Globus pallidus (tissue), 1 donor: ENCODE results near the gene PKD1L1.

Experiments used
- DNase-seq: peaks from one replicate; pipeline ENCODE4 v3.0.0-alpha.2; 2015; ENCODE audit warnings: low spot score

The PKD1L1 gene

GRCh38 chr7:47905076-47905920 is 43.0 kb downstream of the PKD1L1 start:
- DNase-seq: no peak

GRCh38 chr7:47902013-47902412 is 46.3 kb downstream of the PKD1L1 start:
- no peak for DNase-seq

GRCh38 chr7:47901542-47901941 is 46.7 kb downstream of the PKD1L1 start:
- DNase-seq: no peak

GRCh38 chr7:47897831-47898230 is 50.4 kb downstream of the PKD1L1 start:
- DNase-seq: no peak

- no peak for DNase-seq
Measured at GRCh38 chr7:47896809-47897423, 51.4 kb downstream of the PKD1L1 start.

GRCh38 chr7:47895026-47895425 is 53.2 kb downstream of the PKD1L1 start:
- DNase-seq: no peak

- DNase-seq: no peak
Measured at GRCh38 chr7:47893721-47894365, 54.4 kb downstream of the PKD1L1 start.

- DNase-seq: no peak
Measured at GRCh38 chr7:47893238-47893637, 55.0 kb downstream of the PKD1L1 start.

GRCh38 chr7:47890606-47891005 is 57.7 kb downstream of the PKD1L1 start:
- DNase-seq: no peak

- DNase-seq: no peak
Measured at GRCh38 chr7:47890125-47890524, 58.1 kb downstream of the PKD1L1 start.

GRCh38 chr7:47889723-47890122 is 58.5 kb downstream of the PKD1L1 start:
- no peak for DNase-seq

- DNase-seq: no peak
Measured at GRCh38 chr7:47888371-47889265, 59.6 kb downstream of the PKD1L1 start.

- DNase-seq: peak; percentile 24
Measured at GRCh38 chr7:47887016-47887640, 61.1 kb downstream of the PKD1L1 start.

- no peak for DNase-seq
Measured at GRCh38 chr7:47885987-47886811, 62.1 kb downstream of the PKD1L1 start.

GRCh38 chr7:47885309-47885986 is 62.8 kb downstream of the PKD1L1 start:
- no peak for DNase-seq

GRCh38 chr7:47884675-47885074 is 63.6 kb downstream of the PKD1L1 start:
- no peak for DNase-seq

- no peak for DNase-seq
Measured at GRCh38 chr7:47882635-47883034, 65.6 kb downstream of the PKD1L1 start.

GRCh38 chr7:47881256-47881655 is 67.0 kb downstream of the PKD1L1 start:
- DNase-seq: no peak

GRCh38 chr7:47878662-47879061 is 69.6 kb downstream of the PKD1L1 start:
- DNase-seq: no peak

- DNase-seq: no peak
Measured at GRCh38 chr7:47877336-47877735, 70.9 kb downstream of the PKD1L1 start.
